B cell (primary cell): ENCODE data around the gene EIF4A2. TPM values are rescaled to one million over a fixed set of nuclear protein-coding genes. Genes with fewer than 3 reads are reported as not detected.

Source experiments
- ATAC-seq: fragments of 200-7000 bp; cut with Tn5 transposase; one replicate; pipeline ENCODE4 v1.10.0; 2021; ENCODE audit warnings: low read depth, mild to moderate bottlenecking, moderate number of reproducible peaks, moderate library complexity
- CTCF ChIA-PET: fragments of 350-600 bp; sonication (Branson Sonifier 250); formaldehyde crosslinking; loops from one replicate; lab custom pipeline; 2021; ENCODE audit warnings: antibody characterized with exemption, inconsistent platforms; lab: Charles Lee
- POLR2A ChIA-PET: fragments of 350-600 bp; sonication (Branson Sonifier 250); formaldehyde crosslinking; loops from one replicate; lab custom pipeline; 2021; ENCODE audit warnings: antibody characterized with exemption; lab: Charles Lee
- DNase-seq: peaks from one replicate; pipeline ENCODE4 v3.0.0; 2013
- H2AFZ ChIP-seq: 2 replicates; pipeline ENCODE4 v1.6.1; 2012; ENCODE audit warnings: mild to moderate bottlenecking, low read depth, low read length; ENCODE audit not compliant: insufficient read depth, poor library complexity, severe bottlenecking
- H3K27ac ChIP-seq, 2 donors: 1 replicate in 1 of 2; 2 replicates in 1 of 2; pipeline ENCODE4 v1.5.1; 2012 to 2013; ENCODE audit warnings: low read length in 2 of 2, mild to moderate bottlenecking in 2 of 2, moderate library complexity in 1 of 2
- H3K27me3 ChIP-seq, 4 experiments: fragments of 200-600 bp in 1 of 4; sonication (generic) in 1 of 4; replicated peaks in 1 of 4; 1 replicate in 2 of 4; 2 replicates in 2 of 4; pipeline versions ENCODE4 v1.6.1 to v1.7.0; 2013 to 2016; ENCODE audit warnings: low read length in 3 of 4, mild to moderate bottlenecking in 2 of 4, mixed read lengths in 1 of 4, moderate library complexity in 1 of 4; ENCODE audit not compliant: insufficient read depth in 4 of 4, control insufficient read depth in 3 of 4; ENCODE audit errors: control extremely low read depth in 1 of 4
- H3K36me3 ChIP-seq, 2 experiments: replicated peaks in 1 of 2; 1 replicate in 1 of 2; 2 replicates in 1 of 2; pipeline versions ENCODE4 v1.6.1 to v1.7.1; 2013; ENCODE audit warnings: low read length in 1 of 2; ENCODE audit not compliant: insufficient read depth in 2 of 2, control insufficient read depth in 1 of 2; ENCODE audit errors: control extremely low read depth in 1 of 2, extremely low read depth in 1 of 2
- H3K4me1 ChIP-seq, 2 donors: fragments of 200-600 bp in 1 of 2; sonication (generic) in 1 of 2; 1 replicate in 1 of 2; 2 replicates in 1 of 2; pipeline versions ENCODE4 v1.5.1 to v1.6.1; 2013 to 2017; ENCODE audit warnings: low read length in 2 of 2; ENCODE audit not compliant: control insufficient read depth in 2 of 2, insufficient read depth in 2 of 2
- H3K4me2 ChIP-seq: replicated peaks from 2 replicates; pipeline ENCODE3; 2012; ENCODE audit warnings: mild to moderate bottlenecking, low read depth, low read length; ENCODE audit not compliant: poor library complexity, severe bottlenecking
- H3K4me3 ChIP-seq, 5 experiments: fragments of 200-600 bp in 1 of 5; sonication (generic) in 1 of 5; 1 replicate in 3 of 5; 2 replicates in 2 of 5; pipeline versions ENCODE4 v1.5.1 to v1.7.0; 2011 to 2016; ENCODE audit warnings: low read length in 4 of 5, mild to moderate bottlenecking in 4 of 5, low read depth in 2 of 5, control low read depth in 1 of 5, moderate library complexity in 1 of 5; ENCODE audit not compliant: insufficient read depth in 1 of 5; ENCODE audit errors: control extremely low read depth in 1 of 5, extremely low read depth in 1 of 5
- H3K79me2 ChIP-seq: fragments of 200-600 bp; sonication (generic); one replicate; pipeline ENCODE4 v1.6.0; 2016; ENCODE audit warnings: low read length; ENCODE audit not compliant: control insufficient read depth, insufficient read depth
- H3K9ac ChIP-seq: fragments of 200-600 bp; sonication (generic); 2 replicates; pipeline ENCODE4 v1.6.1; 2017; ENCODE audit warnings: mild to moderate bottlenecking, low read length, moderate library complexity
- H3K9me3 ChIP-seq, 3 donors: one replicate each; pipeline versions ENCODE4 v1.6.1 to v1.7.1; 2013; ENCODE audit warnings: low read length in 2 of 3; ENCODE audit not compliant: control insufficient read depth in 2 of 3, insufficient read depth in 1 of 3; ENCODE audit errors: control extremely low read depth in 1 of 3
- H4K20me1 ChIP-seq: 2 replicates; pipeline ENCODE4 v1.6.0; 2012; ENCODE audit warnings: mild to moderate bottlenecking, low read length; ENCODE audit not compliant: insufficient read depth, control insufficient read depth, poor library complexity, severe bottlenecking
- H3K27ac Mint-ChIP-seq: one replicate; pipeline ENCODE4 v1.8.0; 2021; ENCODE audit warnings: mixed read lengths
- H3K27me3 Mint-ChIP-seq: one replicate; pipeline ENCODE4 v1.8.0; 2021; ENCODE audit warnings: mixed read lengths
- H3K4me1 Mint-ChIP-seq: one replicate; pipeline ENCODE4 v1.8.0; 2021; ENCODE audit warnings: mixed read lengths
- H3K4me3 Mint-ChIP-seq: one replicate; pipeline ENCODE4 v1.8.0; 2021; ENCODE audit warnings: mixed read lengths
- H3K9me3 Mint-ChIP-seq: one replicate; pipeline ENCODE4 v1.8.0; 2022; ENCODE audit warnings: mixed read lengths; ENCODE audit not compliant: insufficient read depth
- EZH2 ChIP-seq: IDR thresholded peaks from 2 replicates; pipeline ENCODE4 v1.6.1; 2012; ENCODE audit warnings: borderline replicate concordance, low read depth, mild to moderate bottlenecking, moderate library complexity, low read length; ENCODE audit not compliant: insufficient read depth, poor library complexity, severe bottlenecking
- WGBS: methylation state at CpG from one replicate; pipeline ENCODE4 v1.1.5; 2013; ENCODE audit warnings: missing lambda C conversion rate; ENCODE audit not compliant: insufficient coverage; 5-methylcytosine and 5-hydroxymethylcytosine counted together
- intact Hi-C: fragments of 100-400 bp; cut with micrococcal nuclease; formaldehyde crosslinking; loops from one replicate; pipeline ENCODE4 v1.10.0; 2022
- polyA minus RNA-seq: library from RNA; depleted of rRNA, polyadenylated mRNA; stranded (reverse); fragments of >200 nt; gene quantifications from 2 replicates; pipeline ENCODE4 v1.2.3, GENCODE V29; 2012
- polyA plus RNA-seq: library from polyadenylated mRNA; depleted of rRNA; stranded (reverse); fragments of >200 nt; gene quantifications from 2 replicates; pipeline ENCODE4 v1.2.3, GENCODE V29; 2012
- total RNA-seq, 2 donors: library from RNA; stranded (reverse); fragments of 120-200 nt in 1 of 2; gene quantifications; 1 replicate in 1 of 2; 2 replicates in 1 of 2; pipeline versions ENCODE4 v1.2.3 to v1.2.4, GENCODE V29; 2013 to 2022
- TF ChIP-seq, protein P1 (sequence below): fragments of 200-600 bp; IDR thresholded peaks from one replicate; pipeline ENCODE4 v1.8.0; 2022; ENCODE audit warnings: antibody characterized with exemption, mild to moderate bottlenecking

Gene EIF4A2
- total RNA-seq (490 and 506 TPM in 2 replicates), polyA plus RNA-seq (547 and 1,798 TPM in 2 replicates), polyA minus RNA-seq (478 and 539 TPM in 2 replicates)
- 857 TPM for total RNA-seq (2013)

DNA sequence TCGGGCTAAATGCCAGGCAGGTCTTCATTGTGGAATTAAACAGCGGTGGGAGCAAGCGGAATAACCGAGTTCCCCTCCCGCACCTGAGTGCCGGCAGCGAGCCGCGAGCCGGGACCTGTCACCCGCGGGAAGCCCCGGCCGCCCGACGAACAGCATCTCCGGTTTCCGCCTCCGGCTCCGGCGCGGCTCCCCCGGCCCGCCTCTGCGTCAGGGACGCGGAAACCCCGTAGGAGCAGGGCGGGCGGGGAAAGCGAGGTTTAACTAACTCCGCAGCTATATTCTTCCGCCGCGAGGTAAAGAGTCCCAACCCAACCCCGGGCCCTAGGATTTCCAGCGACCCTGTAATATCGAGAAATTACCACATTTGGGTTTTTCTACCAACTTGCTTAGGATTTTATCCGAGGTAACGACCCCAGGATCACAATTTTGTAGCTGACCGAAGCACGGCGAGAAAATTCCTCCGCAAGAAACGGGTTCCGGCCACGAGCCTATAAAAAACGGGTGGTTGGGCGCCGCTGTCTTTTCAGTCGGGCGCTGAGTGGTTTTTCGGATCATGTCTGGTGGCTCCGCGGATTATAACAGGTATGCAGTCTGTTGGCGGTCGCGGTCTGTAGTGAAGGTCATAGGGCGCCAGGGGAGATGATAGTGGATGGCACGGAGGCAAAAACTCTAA lies at the start of gene EIF4A2:
TSS of gene EIF4A2 (plus strand) at position 520 of the 673 bp plus-strand sequence. CDS start at position 554, 34 bp downstream.
- peaks cover 37% of the 10 kb centered on the region for H3K79me2 ChIP-seq
- under 1% methylated on average over 60 of the region's 60 CpGs for WGBS
- no peaks in the 10 kb centered on the region for H3K9me3 Mint-ChIP-seq
- ATAC-seq (peak; percentile 77), DNase-seq (peak; percentile 97)
- POLR2A ChIA-PET: interaction anchor here (0.6 to 4.8 kb wide), 24 partner anchors 9 to 846 kb away, joined by 3 to 78 read pairs (median 4); partner anchors contain the start of genes DNAJB11, ETV5, RFC4 and RPL39L
- H3K4me3 ChIP-seq: peak within 1 kb of the TSS; percentile 80 to 100 (median 90)
- H3K4me1 Mint-ChIP-seq: peaks cover 52% of the 10 kb centered on the region
- intact Hi-C loops: loop anchor here (1.0 to 10.0 kb wide), 8 partner anchors 11 to 1198 kb away; partner anchors contain the start of genes DNAJB11, ETV5, RFC4 and RPL39L
- CTCF ChIA-PET: interaction anchor here (0.7 to 3.1 kb wide), 12 partner anchors 10 to 847 kb away, joined by 3 to 16 read pairs (median 4); partner anchors contain the start of genes AHSG and RPL39L
- H3K4me3 Mint-ChIP-seq: peak within 1 kb of the TSS; percentile 97
- H3K27ac Mint-ChIP-seq: peak within 1 kb of the TSS; percentile 99
- peaks cover 0 to 41% of the 10 kb centered on the region in 2 experiments for H3K36me3 ChIP-seq
- peak within 1 kb of the TSS; percentile 97 to 98 for H3K27ac ChIP-seq
- no peaks in the 10 kb centered on the region for H3K9me3 ChIP-seq
- no peaks in the 10 kb centered on the region for H3K27me3 Mint-ChIP-seq
- peaks cover 37 to 40% of the 10 kb centered on the region in 2 donors for H3K4me1 ChIP-seq
- peak within 1 kb of the TSS; percentile 82 for H3K4me2 ChIP-seq
- no peaks in the 10 kb centered on the region for H3K27me3 ChIP-seq
- H2AFZ ChIP-seq: peak within 1 kb of the TSS; percentile 92
- TF ChIP-seq, protein P1, sequence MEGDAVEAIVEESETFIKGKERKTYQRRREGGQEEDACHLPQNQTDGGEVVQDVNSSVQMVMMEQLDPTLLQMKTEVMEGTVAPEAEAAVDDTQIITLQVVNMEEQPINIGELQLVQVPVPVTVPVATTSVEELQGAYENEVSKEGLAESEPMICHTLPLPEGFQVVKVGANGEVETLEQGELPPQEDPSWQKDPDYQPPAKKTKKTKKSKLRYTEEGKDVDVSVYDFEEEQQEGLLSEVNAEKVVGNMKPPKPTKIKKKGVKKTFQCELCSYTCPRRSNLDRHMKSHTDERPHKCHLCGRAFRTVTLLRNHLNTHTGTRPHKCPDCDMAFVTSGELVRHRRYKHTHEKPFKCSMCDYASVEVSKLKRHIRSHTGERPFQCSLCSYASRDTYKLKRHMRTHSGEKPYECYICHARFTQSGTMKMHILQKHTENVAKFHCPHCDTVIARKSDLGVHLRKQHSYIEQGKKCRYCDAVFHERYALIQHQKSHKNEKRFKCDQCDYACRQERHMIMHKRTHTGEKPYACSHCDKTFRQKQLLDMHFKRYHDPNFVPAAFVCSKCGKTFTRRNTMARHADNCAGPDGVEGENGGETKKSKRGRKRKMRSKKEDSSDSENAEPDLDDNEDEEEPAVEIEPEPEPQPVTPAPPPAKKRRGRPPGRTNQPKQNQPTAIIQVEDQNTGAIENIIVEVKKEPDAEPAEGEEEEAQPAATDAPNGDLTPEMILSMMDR: no peak
- TF ChIP-seq EZH2: no peak
- peak within 1 kb of the TSS; percentile 98 for H3K9ac ChIP-seq
- peaks cover 47% of the 10 kb centered on the region for H4K20me1 ChIP-seq
